Endodermal cell (in vitro differentiated cells): ENCODE measurements around the gene UFSP2. TPM values are rescaled to one million over a fixed set of nuclear protein-coding genes. Genes with fewer than 3 reads are reported as not detected.

Experiments used
- DNase-seq: peaks from one replicate; pipeline ENCODE4 v3.0.0-alpha.2; 2017
- H3K27ac ChIP-seq: 2 replicates; pipeline ENCODE4 v1.5.1; 2013; ENCODE audit warnings: mild to moderate bottlenecking, low read depth, low read length, moderate library complexity
- H3K27me3 ChIP-seq: 2 replicates; pipeline ENCODE4 v1.6.1; 2013; ENCODE audit warnings: mild to moderate bottlenecking, low read length, moderate library complexity; ENCODE audit not compliant: insufficient read depth, control insufficient read depth, poor library complexity, severe bottlenecking
- H3K36me3 ChIP-seq: 2 replicates; pipeline ENCODE4 v1.7.0; 2013; ENCODE audit warnings: mild to moderate bottlenecking, low read length, moderate library complexity; ENCODE audit not compliant: control insufficient read depth, insufficient read depth
- H3K4me1 ChIP-seq: one replicate; pipeline ENCODE4 v1.7.0; 2013; ENCODE audit warnings: low read length; ENCODE audit not compliant: control insufficient read depth, insufficient read depth
- H3K4me3 ChIP-seq: 2 replicates; pipeline ENCODE4 v1.5.1; 2013; ENCODE audit warnings: mild to moderate bottlenecking, low read length, moderate library complexity
- H3K9ac ChIP-seq: 2 replicates; pipeline ENCODE4 v1.6.1; 2013; ENCODE audit warnings: mild to moderate bottlenecking, low read length, moderate library complexity; ENCODE audit not compliant: poor library complexity, severe bottlenecking; ENCODE audit errors: extremely low read depth
- H3K9me3 ChIP-seq: 2 replicates; pipeline ENCODE4 v1.6.1; 2013; ENCODE audit warnings: mild to moderate bottlenecking, low read length, moderate library complexity; ENCODE audit not compliant: control insufficient read depth
- H3K27ac Mint-ChIP-seq: 2 replicates; pipeline ENCODE4 v1.8.0; 2020; ENCODE audit warnings: mixed read lengths
- H3K27me3 Mint-ChIP-seq: 2 replicates; pipeline ENCODE4 v1.8.0; 2021; ENCODE audit warnings: mild to moderate bottlenecking, mixed read lengths; ENCODE audit not compliant: insufficient read depth
- H3K36me3 Mint-ChIP-seq: 2 replicates; pipeline ENCODE4 v1.8.0; 2020; ENCODE audit warnings: low read depth, mixed read lengths
- H3K4me1 Mint-ChIP-seq: 2 replicates; pipeline ENCODE4 v1.8.0; 2020; ENCODE audit warnings: mixed read lengths
- H3K4me3 Mint-ChIP-seq: 2 replicates; pipeline ENCODE4 v1.8.0; 2020; ENCODE audit warnings: mild to moderate bottlenecking, moderate library complexity, mixed read lengths
- H3K9me3 Mint-ChIP-seq: 2 replicates; pipeline ENCODE4 v1.8.0; 2020; ENCODE audit warnings: mild to moderate bottlenecking, mixed read lengths
- CTCF ChIP-seq: fragments of 200-600 bp; sonication (generic); conservative IDR thresholded peaks from 2 replicates; pipeline ENCODE4 v1.5.0; 2021; ENCODE audit warnings: antibody characterized with exemption, mild to moderate bottlenecking
- WGBS, 2 experiments: methylation state at CpG; one replicate each; pipeline versions ENCODE4 v1.1.5 to v1.1.7; 2013; ENCODE audit warnings: missing lambda C conversion rate in 2 of 2, mixed read lengths in 1 of 2; ENCODE audit not compliant: insufficient coverage in 1 of 2, insufficient read length in 1 of 2; 5-methylcytosine and 5-hydroxymethylcytosine counted together
- total RNA-seq, 2 donors: library from RNA; stranded (reverse); fragmentation: NEBNext Ultra II Directional in 1 of 2; extraction: Animal tissue kit (Norgen Biotek cat#: 25700) in 1 of 2; gene quantifications; 2 replicates in 1 of 2; 3 replicates in 1 of 2; pipeline ENCODE4 v1.2.1, GENCODE V29; 2021

UFSP2 gene
- total RNA-seq, 2 donors from 2014 or later: 23.3 to 24.7 TPM

GRCh38 chr4:185379326-185380295 lies 46.2 kb downstream of the UFSP2 start:
- H3K9me3 Mint-ChIP-seq: peaks cover 19% of the 10 kb centered on the region
- no peak overlapping the region for H3K4me3 ChIP-seq
- peaks cover 8% of the 10 kb centered on the region for H3K27me3 ChIP-seq
- peaks cover 28% of the 10 kb centered on the region for H3K9me3 ChIP-seq
- H3K4me1 ChIP-seq: no peaks in the 10 kb centered on the region
- no peak for TF ChIP-seq CTCF
- 96% methylated on average over 9 to 13 of the region's 13 CpGs for WGBS, 2 experiments
- peaks cover 24% of the 10 kb centered on the region for H3K27me3 Mint-ChIP-seq
- H3K27ac Mint-ChIP-seq: no peak overlapping the region
- no peak for DNase-seq
- H3K4me3 Mint-ChIP-seq: no peak overlapping the region
- peaks cover 47% of the 10 kb centered on the region for H3K36me3 Mint-ChIP-seq
- no peak overlapping the region for H3K27ac ChIP-seq
- H3K36me3 ChIP-seq: peaks cover 27% of the 10 kb centered on the region
- no peaks in the 10 kb centered on the region for H3K4me1 Mint-ChIP-seq
- H3K9ac ChIP-seq: no peak overlapping the region

- DNase-seq: no peak
- TF ChIP-seq CTCF: no peak
- H3K4me1 ChIP-seq: no peaks in the 10 kb centered on the region
- Mint-ChIP-seq H3K4me1 (peaks cover 8% of the 10 kb centered on the region), H3K36me3 (peaks cover 40% of the 10 kb centered on the region), H3K9me3 (peaks cover 19% of the 10 kb centered on the region), H3K27ac (no peak overlapping the region), H3K4me3 (no peak overlapping the region), H3K27me3 (peaks cover 28% of the 10 kb centered on the region)
- no peak overlapping the region for H3K4me3 ChIP-seq
- peaks cover 28% of the 10 kb centered on the region for H3K9me3 ChIP-seq
- peaks cover 9% of the 10 kb centered on the region for H3K27me3 ChIP-seq
- WGBS, 2 experiments: 82 to 83% methylated on average over 5 to 6 of the region's 6 CpGs
- no peak overlapping the region for H3K9ac ChIP-seq
- H3K27ac ChIP-seq: no peak overlapping the region
- peaks cover 27% of the 10 kb centered on the region for H3K36me3 ChIP-seq
Measured at GRCh38 chr4:185378264-185378663, 47.5 kb downstream of the UFSP2 start.

- Histone ChIP-seq H3K4me3 (no peak overlapping the region), H3K9me3 (peaks cover 1% of the 10 kb centered on the region), H3K27me3 (peaks cover 23% of the 10 kb centered on the region), H3K9ac (no peak overlapping the region), H3K27ac (no peak overlapping the region), H3K36me3 (peaks cover 39% of the 10 kb centered on the region), H3K4me1 (peaks cover 7% of the 10 kb centered on the region)
- Mint-ChIP-seq H3K36me3 (peaks cover 48% of the 10 kb centered on the region), H3K27me3 (peaks cover 50% of the 10 kb centered on the region), H3K4me3 (no peak overlapping the region), H3K27ac (no peak overlapping the region), H3K4me1 (peaks cover 21% of the 10 kb centered on the region), H3K9me3 (peaks cover 2% of the 10 kb centered on the region)
- DNase-seq: no peak
- no peak for TF ChIP-seq CTCF
- WGBS, 2 experiments: 96 to 98% methylated on average over 5 to 6 of the region's 6 CpGs
Measured at GRCh38 chr4:185374573-185374972, 51.2 kb downstream of the UFSP2 start.
